Stimulated activated naive CD8-positive, alpha-beta T cell treated with anti-CD3 and anti-CD28 coated beads, Interleukin-15, amount 100 ng/mL, for 72 hours (primary cell): Measurements from ENCODE around the gene SMIM24.
A peak's percentile ranks its signal among the peaks of the same experiment; 100 is the strongest.

ENCODE experiments used
- ATAC-seq: fragments of 150-1000 bp; cut with Tn5 transposase; 2 replicates; pipeline ENCODE4 v1.10.0; 2021; ENCODE audit warnings: mild to moderate bottlenecking, moderate library complexity
- DNase-seq, 2 donors: peaks; one replicate each; pipeline ENCODE4 v3.0.0; 2021 to 2022
- H3K27ac Mint-ChIP-seq, 2 donors: one replicate each; pipeline ENCODE4 v1.8.0; 2022; ENCODE audit warnings: mild to moderate bottlenecking in 2 of 2, mixed read lengths in 2 of 2, moderate library complexity in 2 of 2
- H3K27me3 Mint-ChIP-seq: one replicate; pipeline ENCODE4 v1.8.0; 2022; ENCODE audit warnings: mixed read lengths
- H3K4me1 Mint-ChIP-seq: one replicate; pipeline ENCODE4 v1.8.0; 2022; ENCODE audit warnings: mild to moderate bottlenecking, mixed read lengths
- H3K4me3 Mint-ChIP-seq, 2 donors: one replicate each; pipeline ENCODE4 v1.8.0; 2022; ENCODE audit warnings: mild to moderate bottlenecking in 2 of 2, mixed read lengths in 2 of 2, moderate library complexity in 1 of 2
- H3K9me3 Mint-ChIP-seq, 2 donors: one replicate each; pipeline ENCODE4 v1.8.0; 2022; ENCODE audit warnings: mixed read lengths in 2 of 2

Gene SMIM24

GRCh38 chr19:3492131-3492839 lies 12.0 kb upstream of the SMIM24 start:
- H3K9me3 Mint-ChIP-seq = no peaks in the 10 kb centered on the region
- DNase-seq = no peak
- H3K4me1 Mint-ChIP-seq = peaks cover 5% of the 10 kb centered on the region
- H3K27me3 Mint-ChIP-seq = no peaks in the 10 kb centered on the region
- H3K27ac Mint-ChIP-seq = no peak overlapping the region
- no peak for ATAC-seq
- H3K4me3 Mint-ChIP-seq = no peak overlapping the region

- H3K4me1 Mint-ChIP-seq = no peaks in the 10 kb centered on the region
- no peak for ATAC-seq
Observed at GRCh38 chr19:3491396-3492119, 11.2 kb upstream of the SMIM24 start.

GRCh38 chr19:3483226-3483628 lies 2.9 kb upstream of the SMIM24 start, which contains the start of gene SMIM44:
TSS of gene SMIM44 (minus strand) at chr19:3483441. CDS start at chr19:3483403, 38 bp downstream.
- H3K9me3 Mint-ChIP-seq = no peaks in the 10 kb centered on the region
- H3K27me3 Mint-ChIP-seq = no peaks in the 10 kb centered on the region
- no peak within 1 kb of the TSS for H3K4me3 Mint-ChIP-seq
- H3K27ac Mint-ChIP-seq = peak within 1 kb of the TSS in 1 of 2 donors; percentile 12
- no peak for DNase-seq
- peaks cover 13% of the 10 kb centered on the region for H3K4me1 Mint-ChIP-seq
- ATAC-seq = no peak

More at GRCh38 chr19:3491396-3492119, 11.2 kb upstream of the SMIM24 start:
- Mint-ChIP-seq H3K27ac (no peak overlapping the region), H3K27me3 (no peaks in the 10 kb centered on the region), H3K4me3 (no peak overlapping the region), H3K9me3 (no peaks in the 10 kb centered on the region)
- no peak for DNase-seq

GRCh38 chr19:3482507-3483225 lies 2.3 kb upstream of the SMIM24 start:
- H3K9me3 Mint-ChIP-seq = no peaks in the 10 kb centered on the region
- no peaks in the 10 kb centered on the region for H3K27me3 Mint-ChIP-seq
- peaks cover 18% of the 10 kb centered on the region for H3K4me1 Mint-ChIP-seq
- DNase-seq (no peak), ATAC-seq (no peak)
- H3K27ac Mint-ChIP-seq = no peak overlapping the region
- no peak overlapping the region for H3K4me3 Mint-ChIP-seq

GRCh38 chr19:3481241-3482090 lies 1.1 kb upstream of the SMIM24 start:
- Mint-ChIP-seq H3K4me3 (no peak overlapping the region), H3K9me3 (no peaks in the 10 kb centered on the region), H3K27ac (no peak overlapping the region), H3K27me3 (no peaks in the 10 kb centered on the region), H3K4me1 (peaks cover 18% of the 10 kb centered on the region)
- ATAC-seq (no peak), DNase-seq (no peak)

- peak overlapping the region in 1 of 2 donors; percentile 75 for H3K4me3 Mint-ChIP-seq
Observed at GRCh38 chr19:3479834-3480215, 500 bp downstream of the SMIM24 start.

GRCh38 chr19:3479177-3479833 lies 1.0 kb downstream of the SMIM24 start:
- H3K9me3 Mint-ChIP-seq = no peaks in the 10 kb centered on the region
- DNase-seq = peak; percentile 50 to 53
- peak; percentile 44 for ATAC-seq
- peaks cover 18% of the 10 kb centered on the region for H3K4me1 Mint-ChIP-seq
- H3K27me3 Mint-ChIP-seq = no peaks in the 10 kb centered on the region
- peak overlapping the region; percentile 75 to 77 for H3K4me3 Mint-ChIP-seq
- peak overlapping the region in 1 of 2 donors; percentile 52 for H3K27ac Mint-ChIP-seq

More at GRCh38 chr19:3479834-3480215, 500 bp downstream of the SMIM24 start:
- Mint-ChIP-seq H3K4me1 (peaks cover 18% of the 10 kb centered on the region), H3K27me3 (no peaks in the 10 kb centered on the region), H3K9me3 (no peaks in the 10 kb centered on the region), H3K27ac (no peak overlapping the region)
- peak in 1 of 2 donors; percentile 39 for DNase-seq
- ATAC-seq = no peak

GRCh38 chr19:3478409-3479176 lies 1.7 kb downstream of the SMIM24 start:
- H3K27ac Mint-ChIP-seq = no peak overlapping the region
- DNase-seq = no peak
- H3K4me3 Mint-ChIP-seq = peak overlapping the region; percentile 75 to 77
- ATAC-seq = peak; percentile 48
- peaks cover 18% of the 10 kb centered on the region for H3K4me1 Mint-ChIP-seq
- H3K27me3 Mint-ChIP-seq = no peaks in the 10 kb centered on the region
- H3K9me3 Mint-ChIP-seq = no peaks in the 10 kb centered on the region

GRCh38 chr19:3477951-3478350 lies 2.4 kb downstream of the SMIM24 start:
- H3K27me3 Mint-ChIP-seq = no peaks in the 10 kb centered on the region
- peaks cover 18% of the 10 kb centered on the region for H3K4me1 Mint-ChIP-seq
- no peak for DNase-seq
- H3K4me3 Mint-ChIP-seq = peak overlapping the region in 1 of 2 donors; percentile 63
- H3K27ac Mint-ChIP-seq = no peak overlapping the region
- no peak for ATAC-seq
- H3K9me3 Mint-ChIP-seq = no peaks in the 10 kb centered on the region

- ATAC-seq (no peak), DNase-seq (no peak)
- Mint-ChIP-seq H3K27me3 (no peaks in the 10 kb centered on the region), H3K27ac (no peak overlapping the region), H3K4me3 (no peak overlapping the region), H3K9me3 (no peaks in the 10 kb centered on the region), H3K4me1 (peaks cover 18% of the 10 kb centered on the region)
Observed at GRCh38 chr19:3477506-3477905, 2.8 kb downstream of the SMIM24 start.

- DNase-seq (no peak), ATAC-seq (no peak)
- Mint-ChIP-seq H3K4me1 (peaks cover 18% of the 10 kb centered on the region), H3K27me3 (no peaks in the 10 kb centered on the region), H3K9me3 (no peaks in the 10 kb centered on the region), H3K27ac (no peak overlapping the region), H3K4me3 (no peak overlapping the region)
Observed at GRCh38 chr19:3476830-3477229, 3.5 kb downstream of the SMIM24 start.

GRCh38 chr19:3475449-3475848 lies 4.9 kb downstream of the SMIM24 start:
- peaks cover 18% of the 10 kb centered on the region for H3K4me1 Mint-ChIP-seq
- H3K9me3 Mint-ChIP-seq = no peaks in the 10 kb centered on the region
- no peak overlapping the region for H3K4me3 Mint-ChIP-seq
- H3K27ac Mint-ChIP-seq = no peak overlapping the region
- no peak for DNase-seq
- no peaks in the 10 kb centered on the region for H3K27me3 Mint-ChIP-seq
- ATAC-seq = no peak

- no peak overlapping the region for H3K4me3 Mint-ChIP-seq
- H3K27me3 Mint-ChIP-seq = no peaks in the 10 kb centered on the region
- ATAC-seq (no peak), DNase-seq (no peak)
- H3K4me1 Mint-ChIP-seq = peaks cover 18% of the 10 kb centered on the region
- no peaks in the 10 kb centered on the region for H3K9me3 Mint-ChIP-seq
- H3K27ac Mint-ChIP-seq = no peak overlapping the region
Observed at GRCh38 chr19:3474614-3475013, 5.7 kb downstream of the SMIM24 start.

- DNase-seq = no peak
- H3K4me1 Mint-ChIP-seq = peaks cover 13% of the 10 kb centered on the region
- H3K9me3 Mint-ChIP-seq = no peaks in the 10 kb centered on the region
- no peaks in the 10 kb centered on the region for H3K27me3 Mint-ChIP-seq
- no peak for ATAC-seq
- H3K4me3 Mint-ChIP-seq = no peak overlapping the region
- no peak overlapping the region for H3K27ac Mint-ChIP-seq
Observed at GRCh38 chr19:3474010-3474409, 6.3 kb downstream of the SMIM24 start.
